PFSK-1 (cell line): ENCODE measurements around the gene ATP6V1C2.

Experiments used
- FOXP2 ChIP-seq: optimal IDR thresholded peaks from 2 replicates; pipeline ENCODE3; 2011; ENCODE audit warnings: borderline replicate concordance, control low read depth, inconsistent platforms; ENCODE audit not compliant: insufficient read depth; ENCODE audit errors: extremely low read length, extremely low read depth
- POLR2AphosphoS5 ChIP-seq: IDR thresholded peaks from 2 replicates; pipeline ENCODE4 v1.6.1; 2012; ENCODE audit warnings: low read depth, mild to moderate bottlenecking, control low read depth, low read length, moderate library complexity
- REST ChIP-seq, 2 experiments: IDR thresholded peaks; 2 replicates each; pipeline versions ENCODE4 v1.6.1 to v1.8.0; 2011 to 2012; ENCODE audit warnings: low read depth in 2 of 2, low read length in 2 of 2, control low read depth in 1 of 2, inconsistent platforms in 1 of 2, mild to moderate bottlenecking in 1 of 2, moderate library complexity in 1 of 2; ENCODE audit not compliant: insufficient read depth in 1 of 2
- SIN3A ChIP-seq: IDR thresholded peaks from 2 replicates; pipeline ENCODE4 v1.6.1; 2012; ENCODE audit warnings: mild to moderate bottlenecking, low read length, moderate library complexity, borderline replicate concordance; ENCODE audit not compliant: insufficient read depth
- TAF1 ChIP-seq: IDR thresholded peaks from 2 replicates; pipeline ENCODE4 v1.6.1; 2012; ENCODE audit warnings: low read length, control low read depth, borderline replicate concordance; ENCODE audit not compliant: insufficient read depth

The ATP6V1C2 gene

DNA sequence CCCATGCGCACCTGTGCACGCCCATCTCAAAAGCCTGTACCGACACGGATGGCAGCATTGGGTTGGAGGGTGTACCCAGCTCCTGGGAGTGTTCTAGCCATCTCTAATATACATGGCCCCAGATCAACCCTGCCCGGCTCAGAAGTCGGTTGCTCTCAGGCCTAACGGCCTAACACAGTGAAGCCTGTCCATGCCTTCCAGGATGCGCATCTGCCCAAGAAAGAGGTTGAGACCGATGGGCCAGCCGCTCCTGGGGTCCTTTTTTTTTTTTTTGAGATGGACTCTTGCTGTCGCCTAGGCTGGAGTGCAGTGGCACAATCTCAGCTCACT is 59.0 kb downstream of the ATP6V1C2 start:
- TF ChIP-seq TAF1, result no peak

GRCh38 chr2:10781746-10782145 is 60.3 kb downstream of the ATP6V1C2 start:
- peak; percentile 25; the same call in 1 of the 2 replicates for TF ChIP-seq POLR2AphosphoS5
- no peak for TF ChIP-seq TAF1

DNA sequence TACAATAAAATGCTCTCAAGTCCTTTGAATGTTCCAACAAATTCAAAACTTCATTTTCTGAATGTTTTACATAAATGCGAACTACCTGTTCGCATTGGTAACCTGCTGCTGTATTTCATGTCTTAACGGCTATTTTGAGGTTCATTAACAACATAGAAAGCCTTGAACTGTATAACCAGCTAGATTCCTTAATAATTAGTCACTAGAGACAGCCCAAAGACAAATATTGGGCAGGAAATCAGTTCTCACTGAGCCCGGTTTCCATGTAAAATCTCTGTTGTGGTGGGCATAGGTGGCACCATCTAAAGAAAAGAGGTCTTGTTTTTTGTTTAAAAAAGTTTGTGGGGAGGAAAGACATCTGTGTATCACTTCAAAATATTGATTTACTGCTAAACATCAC is 62.0 kb downstream of the ATP6V1C2 start:
- TF ChIP-seq REST (IDR thresholded peaks at IDR 0.05; ENCODE audit: insufficient read depth in 1 of 2, low read depth in 2 of 2, low read length in 2 of 2) (no peak), POLR2AphosphoS5 (no peak), TAF1 (no peak), SIN3A (no peak), FOXP2 (no peak)

DNA sequence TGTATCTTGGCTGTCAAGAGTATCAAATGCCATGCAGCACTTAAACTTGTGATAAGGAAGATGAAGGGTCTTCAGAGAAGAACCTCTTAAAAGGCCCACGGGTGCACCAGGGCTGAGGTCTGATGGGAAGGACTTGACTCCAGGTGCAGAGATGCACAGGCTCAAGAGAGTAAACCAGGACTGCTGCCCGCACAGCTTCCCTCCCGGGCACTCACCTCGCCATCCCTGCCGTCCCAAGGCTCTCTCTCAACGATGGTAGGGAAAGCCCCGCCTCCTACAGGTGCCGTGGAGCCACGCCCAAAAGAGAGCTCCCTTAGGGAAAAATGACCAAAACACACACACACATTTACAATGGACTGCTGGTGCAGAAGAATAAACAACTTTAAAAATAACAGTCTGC is 63.3 kb downstream of the ATP6V1C2 start:
- TF ChIP-seq POLR2AphosphoS5, result no peak
- no peak for TF ChIP-seq SIN3A
- TF ChIP-seq FOXP2, result no peak
- TF ChIP-seq REST (IDR thresholded peaks at IDR 0.05; ENCODE audit: insufficient read depth in 1 of 2, low read depth in 2 of 2, low read length in 2 of 2), result no peak
- no peak for TF ChIP-seq TAF1

GRCh38 chr2:10785260-10785659 is 63.8 kb downstream of the ATP6V1C2 start:
- no peak for TF ChIP-seq TAF1
- TF ChIP-seq FOXP2, result no peak
- no peak for TF ChIP-seq SIN3A
- TF ChIP-seq REST (IDR thresholded peaks at IDR 0.05; ENCODE audit: insufficient read depth in 1 of 2, low read depth in 2 of 2, low read length in 2 of 2), result no peak
- TF ChIP-seq POLR2AphosphoS5, result no peak

DNA sequence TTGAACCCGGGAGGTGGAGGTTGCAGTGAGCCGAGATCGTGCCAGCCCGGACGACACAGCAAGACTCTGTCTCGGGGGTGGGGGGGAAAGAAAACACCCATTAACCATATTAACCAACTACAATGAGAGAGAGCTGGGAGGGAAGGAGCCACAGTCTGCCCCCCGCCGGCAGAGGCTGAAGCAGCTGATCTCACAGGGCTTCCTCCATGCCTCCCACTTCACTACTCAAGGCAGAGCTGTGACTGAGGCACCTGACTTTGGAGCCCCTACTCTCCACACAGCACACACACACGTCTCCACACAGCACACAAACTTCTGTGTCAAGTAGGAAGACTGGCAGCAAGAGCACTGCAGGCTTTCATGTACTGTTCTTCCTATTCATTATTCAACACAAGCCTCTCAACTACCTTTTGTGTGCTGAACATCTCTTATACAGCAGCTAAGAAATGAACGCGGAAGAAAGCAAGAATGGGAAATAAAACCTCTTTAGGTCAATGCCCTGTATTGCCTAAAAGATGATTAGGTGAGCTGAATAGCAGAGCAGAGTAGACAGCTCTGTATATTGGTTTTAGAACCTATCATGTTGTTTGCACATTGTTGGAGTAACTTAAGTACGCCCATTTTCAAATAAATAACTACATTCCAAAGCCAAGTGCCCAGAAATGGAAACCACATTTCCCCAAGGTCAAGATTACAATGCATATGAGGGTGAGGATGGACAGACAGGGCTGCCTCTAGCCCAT is 65.0 kb downstream of the ATP6V1C2 start:
- TF ChIP-seq POLR2AphosphoS5 (no peak), FOXP2 (no peak), TAF1 (no peak), REST (IDR thresholded peaks at IDR 0.05; ENCODE audit: insufficient read depth in 1 of 2, low read depth in 2 of 2, low read length in 2 of 2) (no peak), SIN3A (no peak)
